UCSD-AML1 (cell line): Measurements from ENCODE around the gene SMTNL2.
A peak's percentile ranks its signal among the peaks of the same experiment; 100 is the strongest.
"Not testable (repeated sequence)": the region's sequence is repeated elsewhere in the genome, so short reads cannot be mapped to it uniquely, and the experiment has no call there.

Experiments
- DNase-seq: peaks from one replicate; lab custom pipeline; 2025; ENCODE audit not compliant: unreplicated experiment; lab: John Stamatoyannopoulos, UW

SMTNL2 gene

GRCh38 chr17:4600563-4600962 is 16.2 kb downstream of the SMTNL2 start:
- DNase-seq: no peak

GRCh38 chr17:4601326-4601725 is 17.0 kb downstream of the SMTNL2 start:
- no peak for DNase-seq

GRCh38 chr17:4602041-4602440 is 17.7 kb downstream of the SMTNL2 start:
- DNase-seq: no peak

- no peak for DNase-seq
These were observed 19.8 kb downstream of the SMTNL2 start for GRCh38 chr17:4604111-4604644.

GRCh38 chr17:4604736-4605135 is 20.4 kb downstream of the SMTNL2 start:
- DNase-seq: not testable (repeated sequence)

- no peak for DNase-seq
These were observed 21.5 kb downstream of the SMTNL2 start for GRCh38 chr17:4605826-4606225.

GRCh38 chr17:4607261-4607741 is 23.0 kb downstream of the SMTNL2 start:
- no peak for DNase-seq

- DNase-seq: peak; percentile 57
These were observed 23.5 kb downstream of the SMTNL2 start for GRCh38 chr17:4607773-4608187.

GRCh38 chr17:4609761-4610160 is 25.4 kb downstream of the SMTNL2 start:
- no peak for DNase-seq

- DNase-seq: no peak
These were observed 25.8 kb downstream of the SMTNL2 start for GRCh38 chr17:4610162-4610561.

- no peak for DNase-seq
These were observed 26.3 kb downstream of the SMTNL2 start for GRCh38 chr17:4610656-4611055.

- no peak for DNase-seq
These were observed 32.1 kb downstream of the SMTNL2 start for GRCh38 chr17:4616476-4616875.

GRCh38 chr17:4617090-4617489 is 32.8 kb downstream of the SMTNL2 start:
- DNase-seq: no peak

- no peak for DNase-seq
These were observed 33.4 kb downstream of the SMTNL2 start for GRCh38 chr17:4617590-4618351.

GRCh38 chr17:4620531-4621101 is 36.3 kb downstream of the SMTNL2 start:
- DNase-seq: no peak

GRCh38 chr17:4622375-4622774 is 38.0 kb downstream of the SMTNL2 start:
- DNase-seq: no peak

GRCh38 chr17:4623249-4623648 is 38.9 kb downstream of the SMTNL2 start:
- no peak for DNase-seq

- not testable (repeated sequence) for DNase-seq
These were observed 40.2 kb downstream of the SMTNL2 start for GRCh38 chr17:4624451-4624911.

GRCh38 chr17:4625181-4625617 is 40.9 kb downstream of the SMTNL2 start:
- no peak for DNase-seq

- no peak for DNase-seq
These were observed 42.5 kb downstream of the SMTNL2 start for GRCh38 chr17:4626734-4627256.

- no peak for DNase-seq
These were observed 47.1 kb downstream of the SMTNL2 start for GRCh38 chr17:4631431-4631830.
